ENCODE data around the gene CA5A. TPM values are rescaled to one million over a fixed set of nuclear protein-coding genes. Genes with fewer than 3 reads are reported as not detected.
"Not testable (repeated sequence)": the region's sequence is repeated elsewhere in the genome, so short reads cannot be mapped to it uniquely, and the experiment has no call there.

Gene CA5A
- total RNA-seq, 4 donors from 2014 or later = not detected

DNA sequence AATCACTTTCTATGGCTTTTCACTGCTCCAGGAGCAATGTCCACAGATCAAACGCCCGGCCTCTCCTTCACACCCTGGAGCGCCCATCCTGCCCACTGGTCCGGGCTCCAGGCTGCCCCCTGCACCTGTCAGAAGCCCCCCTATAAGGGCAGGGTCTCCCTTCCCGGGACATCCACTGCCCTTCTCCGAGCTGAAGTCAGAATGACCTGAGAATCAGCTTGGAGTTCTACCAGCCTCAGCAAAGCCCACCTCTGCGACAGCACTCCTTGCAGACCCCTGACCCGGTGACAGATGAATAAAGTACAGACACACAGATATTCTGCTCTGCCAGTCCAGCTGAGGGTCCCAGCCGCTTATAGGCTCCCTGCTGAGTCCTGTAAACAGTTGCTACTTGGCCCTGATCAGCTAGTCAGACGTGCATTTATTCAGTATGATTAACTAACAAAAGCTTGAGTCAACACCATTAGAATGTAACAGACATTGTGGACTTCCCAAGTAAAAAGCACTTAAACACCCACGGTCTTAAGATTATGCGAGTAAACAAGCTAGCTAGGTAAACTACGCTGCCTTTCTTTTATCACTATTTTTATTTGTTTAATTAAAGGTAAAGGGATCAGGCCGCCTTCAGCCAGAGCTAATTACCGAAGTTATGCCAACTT, 71.9 kb downstream of the CA5A start:
- Histone ChIP-seq H3K9me3 (no peaks in the 10 kb centered on the region), H3K4me3 (no peak overlapping the region), H3K4me1 (peaks cover 49% of the 10 kb centered on the region), H3K36me3 (no peaks in the 10 kb centered on the region), H3K27me3 (no peaks in the 10 kb centered on the region), H3K27ac (no peak overlapping the region)
- TF ChIP-seq POLR2AphosphoS5 (IDR thresholded peaks at IDR 0.05) (no peak), CTCF (IDR thresholded peaks at IDR 0.05) (no peak), EP300 (IDR thresholded peaks at IDR 0.05) (no peak), POLR2A (IDR thresholded peaks at IDR 0.05) (no peak)
- WGBS = 78% methylated on average over 14 of the region's 15 CpGs
- no peak for DNase-seq (ENCODE audit: low spot score in 2 of 2)

DNA sequence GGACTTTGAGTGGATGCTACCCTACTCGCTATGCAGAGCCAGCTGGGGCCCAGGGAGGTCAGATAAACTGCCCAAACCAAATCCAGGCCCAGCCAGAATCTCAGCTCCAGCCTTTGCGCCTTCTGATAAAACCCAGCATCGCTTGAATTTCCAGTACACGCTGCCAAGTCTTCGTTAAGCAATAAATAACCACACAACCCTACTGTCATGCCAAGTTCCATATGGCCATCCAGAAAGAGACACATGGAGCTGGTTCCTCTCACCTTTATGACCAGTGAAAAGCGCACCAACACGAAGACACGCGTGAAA, 73.0 kb downstream of the CA5A start:
- DNase-seq (ENCODE audit: low spot score in 2 of 2) = not testable (repeated sequence)

GRCh38 chr16:87862597-87863326, 73.6 kb downstream of the CA5A start:
- not testable (repeated sequence) for H3K27ac ChIP-seq; H3K36me3 ChIP-seq; DNase-seq (ENCODE audit: low spot score in 2 of 2); H3K27me3 ChIP-seq; H3K4me3 ChIP-seq; H3K9me3 ChIP-seq
- 71% methylated on average over 15 of the region's 26 CpGs for WGBS
- H3K4me1 ChIP-seq = peaks cover 38% of the 10 kb centered on the region

More for the DNA sequence above, 73.0 kb downstream of the CA5A start:
- not testable (repeated sequence) for H3K9me3 ChIP-seq, H3K27ac ChIP-seq, H3K4me3 ChIP-seq, H3K27me3 ChIP-seq, H3K36me3 ChIP-seq
- WGBS = 57% methylated on average over 9 of the region's 9 CpGs
- peaks cover 43% of the 10 kb centered on the region for H3K4me1 ChIP-seq

- H3K27me3 ChIP-seq; H3K36me3 ChIP-seq; H3K4me3 ChIP-seq; DNase-seq (ENCODE audit: low spot score in 2 of 2); H3K9me3 ChIP-seq; H3K27ac ChIP-seq: not testable (repeated sequence)
- peaks cover 37% of the 10 kb centered on the region for H3K4me1 ChIP-seq
- 84% methylated on average over 4 of the region's 18 CpGs for WGBS
These were observed 74.8 kb downstream of the CA5A start for GRCh38 chr16:87861300-87862099.

GRCh38 chr16:87860553-87861299, 75.6 kb downstream of the CA5A start:
- no peaks in the 10 kb centered on the region for H3K9me3 ChIP-seq
- peaks cover 44% of the 10 kb centered on the region for H3K4me1 ChIP-seq
- H3K36me3 ChIP-seq = no peaks in the 10 kb centered on the region
- no peak overlapping the region for H3K4me3 ChIP-seq
- no peak overlapping the region for H3K27ac ChIP-seq
- DNase-seq (ENCODE audit: low spot score in 2 of 2) = no peak
- H3K27me3 ChIP-seq = no peaks in the 10 kb centered on the region
- 50% methylated on average over 12 of the region's 26 CpGs for WGBS
- no peak for TF ChIP-seq POLR2AphosphoS5 (IDR thresholded peaks at IDR 0.05)

GRCh38 chr16:87858151-87858993, 78.0 kb downstream of the CA5A start:
- H3K27ac ChIP-seq; DNase-seq (ENCODE audit: low spot score in 2 of 2); H3K4me3 ChIP-seq; H3K9me3 ChIP-seq; H3K27me3 ChIP-seq; H3K36me3 ChIP-seq: not testable (repeated sequence)
- peaks cover 54% of the 10 kb centered on the region for H3K4me1 ChIP-seq
- 76% methylated on average over 7 of the region's 27 CpGs for WGBS

- H3K9me3 ChIP-seq = no peaks in the 10 kb centered on the region
- 88% methylated on average over 15 of the region's 15 CpGs for WGBS
- no peaks in the 10 kb centered on the region for H3K36me3 ChIP-seq
- H3K4me3 ChIP-seq = no peak overlapping the region
- no peak for DNase-seq (ENCODE audit: low spot score in 2 of 2)
- peaks cover 55% of the 10 kb centered on the region for H3K4me1 ChIP-seq
- H3K27me3 ChIP-seq = no peaks in the 10 kb centered on the region
- H3K27ac ChIP-seq = peak overlapping the region; percentile 55
- TF ChIP-seq CTCF (IDR thresholded peaks at IDR 0.05) (no peak), POLR2A (IDR thresholded peaks at IDR 0.05) (no peak), EP300 (IDR thresholded peaks at IDR 0.05) (no peak), POLR2AphosphoS5 (IDR thresholded peaks at IDR 0.05) (no peak)
These were observed 79.5 kb downstream of the CA5A start for GRCh38 chr16:87856791-87857228.

All from suprapubic skin (tissue), 4 donors.